GM12891 (cell line): ENCODE results near the gene TPD52L2.

Source experiments
- POLR2A ChIP-seq: IDR thresholded peaks from 2 replicates; pipeline ENCODE4 v1.6.1; 2011; ENCODE audit warnings: low read depth, low read length, control low read depth
- POU2F2 ChIP-seq: IDR thresholded peaks from 2 replicates; pipeline ENCODE4 v1.6.1; 2011; ENCODE audit warnings: low read depth, mild to moderate bottlenecking, control low read depth, low read length, moderate library complexity

- TF ChIP-seq POLR2A (no peak), POU2F2 (no peak)
Measured at GRCh38 chr20:63821811-63822210, 43.3 kb upstream of the TPD52L2 start.
